Tibial nerve (tissue), 4 donors: ENCODE results near the gene RPL37A. TPM values are rescaled to one million over a fixed set of nuclear protein-coding genes. Genes with fewer than 3 reads are reported as not detected.

Source experiments
- DNase-seq, 2 donors: peaks; one replicate each; pipeline ENCODE4 v3.0.0-alpha.2; 2019; ENCODE audit warnings: low spot score in 2 of 2
- H3K27ac ChIP-seq, 4 donors: fragments of 200-600 bp; sonication (generic) in 3 of 4; one replicate each; pipeline ENCODE4 v1.5.1; 2017 to 2019; ENCODE audit warnings: mild to moderate bottlenecking in 1 of 4
- H3K27me3 ChIP-seq, 2 donors: fragments of 200-600 bp; sonication (generic) in 1 of 2; one replicate each; pipeline versions ENCODE4 v1.5.1 to v1.6.0; 2017 to 2019
- H3K36me3 ChIP-seq, 3 donors: fragments of 200-600 bp; sonication (generic); one replicate each; pipeline ENCODE4 v1.5.1; 2018 to 2019
- H3K4me1 ChIP-seq, 4 donors: fragments of 200-600 bp; sonication (generic) in 3 of 4; one replicate each; pipeline ENCODE4 v1.5.1; 2017 to 2019
- H3K4me3 ChIP-seq, 4 donors: fragments of 200-600 bp; sonication (generic) in 3 of 4; one replicate each; pipeline ENCODE4 v1.5.1; 2017 to 2019; ENCODE audit warnings: mild to moderate bottlenecking in 1 of 4, moderate library complexity in 1 of 4
- H3K9me3 ChIP-seq, 4 donors: fragments of 200-600 bp; sonication (generic) in 3 of 4; one replicate each; pipeline ENCODE4 v1.5.1; 2017 to 2019
- CTCF ChIP-seq, 5 experiments: fragments of 200-600 bp in 3 of 5; fragments of 450-650 bp in 2 of 5; sonication (generic) in 3 of 5; IDR thresholded peaks; one replicate each; pipeline ENCODE4 v1.5.1; 2016 to 2019; ENCODE audit warnings: antibody characterized with exemption in 5 of 5, mild to moderate bottlenecking in 3 of 5, moderate library complexity in 2 of 5
- EP300 ChIP-seq, 2 donors: sonication (generic); formaldehyde crosslinking; IDR thresholded peaks; one replicate each; pipeline ENCODE4 v1.6.1; 2017; ENCODE audit warnings: antibody characterized with exemption in 2 of 2, mild to moderate bottlenecking in 1 of 2
- POLR2A ChIP-seq, 2 donors: fragments of 450-650 bp; IDR thresholded peaks; one replicate each; pipeline ENCODE4 v1.6.1; 2017; ENCODE audit warnings: antibody characterized with exemption in 2 of 2, mild to moderate bottlenecking in 2 of 2, moderate library complexity in 2 of 2
- WGBS, 2 donors: methylation state at CpG; one replicate each; pipeline ENCODE4 v1.1.5; 2018; 5-methylcytosine and 5-hydroxymethylcytosine counted together
- total RNA-seq, 4 donors: library from RNA; depleted of rRNA; stranded (reverse); fragments of >200 nt; gene quantifications; one replicate each; pipeline ENCODE4 v1.1.0, GENCODE V29; 2016

The RPL37A gene
- total RNA-seq, 4 donors from 2014 or later: 1,138 to 2,228 (median 1,396) TPM

- Histone ChIP-seq H3K9me3 (no peaks in the 10 kb centered on the region), H3K27me3 (no peaks in the 10 kb centered on the region), H3K4me3 (no peak overlapping the region), H3K36me3 (no peaks in the 10 kb centered on the region), H3K27ac (peak overlapping the region in 1 of 4 donors; percentile 11), H3K4me1 (peaks cover 0 to 39% (median 14%) of the 10 kb centered on the region in 4 donors)
- no peak for DNase-seq
- TF ChIP-seq POLR2A (IDR thresholded peaks at IDR 0.05): no peak
- no peak for TF ChIP-seq EP300 (IDR thresholded peaks at IDR 0.05)
- no peak for TF ChIP-seq CTCF (IDR thresholded peaks at IDR 0.05)
- WGBS, 2 donors: 61 to 68% methylated on average over 8 of the region's 8 CpGs
Measured at GRCh38 chr2:216551234-216552068, 52.8 kb downstream of the RPL37A start.

- Histone ChIP-seq H3K27ac (no peak overlapping the region), H3K4me3 (no peak overlapping the region), H3K9me3 (no peaks in the 10 kb centered on the region), H3K27me3 (no peaks in the 10 kb centered on the region), H3K36me3 (no peaks in the 10 kb centered on the region), H3K4me1 (peaks cover 0 to 44% (median 14%) of the 10 kb centered on the region in 4 donors)
- 45 to 58% methylated on average over 1 of the region's 1 CpG for WGBS, 2 donors
- DNase-seq: no peak
- TF ChIP-seq POLR2A (IDR thresholded peaks at IDR 0.05) (no peak), CTCF (IDR thresholded peaks at IDR 0.05) (no peak), EP300 (IDR thresholded peaks at IDR 0.05) (no peak)
Measured at GRCh38 chr2:216553093-216553478, 54.4 kb downstream of the RPL37A start.

Other genes with a start within 250 kb of the RPL37A start
- not detected for gene MARCHF4, start 126.4 kb upstream of the RPL37A start, total RNA-seq
- gene SMARCAL1, start 86.4 kb upstream of the RPL37A start, total RNA-seq: 10 to 100 TPM; 11.7 to 35.5 (median 27.5) TPM
- 100 to 1,000 TPM; 125 to 337 (median 157) TPM for gene IGFBP2, start 134.6 kb downstream of the RPL37A start, total RNA-seq
- 1,000 to 10,000 TPM in 2 of 4 donors, 100 to 1,000 TPM in 2; 178 to 1,859 (median 1,369) TPM for gene IGFBP5, start 196.7 kb downstream of the RPL37A start, total RNA-seq